Cardiac fibroblast (primary cell): Measurements from ENCODE around the gene TEX28.

Experiments used
- DNase-seq, 2 donors: peaks; one replicate each; pipeline versions ENCODE4 v3.0.0 to v3.0.0-alpha.2; 2010; ENCODE audit warnings: low read depth in 2 of 2
- H3K4me3 ChIP-seq, 2 donors: replicated peaks in 1 of 2; 1 replicate in 1 of 2; 2 replicates in 1 of 2; pipeline ENCODE4 v1.5.1; 2011; ENCODE audit warnings: low read depth in 2 of 2, low read length in 2 of 2, mild to moderate bottlenecking in 2 of 2, moderate library complexity in 1 of 2
- TF ChIP-seq, protein P1 (sequence below): IDR thresholded peaks from one replicate; pipeline ENCODE4 v1.5.1; 2011; ENCODE audit warnings: low read depth, mild to moderate bottlenecking, low read length, inconsistent platforms

TEX28 gene

GRCh38 chrX:154321594-154321993 is 26.7 kb upstream of the TEX28 start:
- H3K4me3 ChIP-seq: no peak overlapping the region
- DNase-seq: no peak
- TF ChIP-seq, protein P1, sequence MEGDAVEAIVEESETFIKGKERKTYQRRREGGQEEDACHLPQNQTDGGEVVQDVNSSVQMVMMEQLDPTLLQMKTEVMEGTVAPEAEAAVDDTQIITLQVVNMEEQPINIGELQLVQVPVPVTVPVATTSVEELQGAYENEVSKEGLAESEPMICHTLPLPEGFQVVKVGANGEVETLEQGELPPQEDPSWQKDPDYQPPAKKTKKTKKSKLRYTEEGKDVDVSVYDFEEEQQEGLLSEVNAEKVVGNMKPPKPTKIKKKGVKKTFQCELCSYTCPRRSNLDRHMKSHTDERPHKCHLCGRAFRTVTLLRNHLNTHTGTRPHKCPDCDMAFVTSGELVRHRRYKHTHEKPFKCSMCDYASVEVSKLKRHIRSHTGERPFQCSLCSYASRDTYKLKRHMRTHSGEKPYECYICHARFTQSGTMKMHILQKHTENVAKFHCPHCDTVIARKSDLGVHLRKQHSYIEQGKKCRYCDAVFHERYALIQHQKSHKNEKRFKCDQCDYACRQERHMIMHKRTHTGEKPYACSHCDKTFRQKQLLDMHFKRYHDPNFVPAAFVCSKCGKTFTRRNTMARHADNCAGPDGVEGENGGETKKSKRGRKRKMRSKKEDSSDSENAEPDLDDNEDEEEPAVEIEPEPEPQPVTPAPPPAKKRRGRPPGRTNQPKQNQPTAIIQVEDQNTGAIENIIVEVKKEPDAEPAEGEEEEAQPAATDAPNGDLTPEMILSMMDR: no peak

DNA sequence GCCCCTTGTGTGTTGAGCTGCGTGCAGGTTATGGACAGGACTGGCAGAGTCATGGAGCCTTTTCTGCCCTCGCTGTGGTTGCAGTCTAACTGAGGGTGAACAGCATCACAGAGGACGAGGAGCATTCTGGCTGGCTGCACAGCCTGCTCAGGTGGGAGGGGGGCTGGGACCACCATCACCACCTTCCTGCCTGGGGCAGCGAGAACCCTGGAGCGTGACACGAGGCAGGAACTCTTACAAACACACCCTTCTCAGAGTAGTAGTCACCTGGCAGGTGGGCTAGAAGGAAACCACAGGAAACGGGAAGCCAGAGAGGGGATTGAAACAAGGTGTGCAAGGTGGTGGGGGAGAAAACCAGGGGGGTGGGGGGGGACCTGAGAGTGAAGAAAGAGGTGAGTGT is 26.2 kb upstream of the TEX28 start:
- TF ChIP-seq, protein P1: no peak

DNA sequence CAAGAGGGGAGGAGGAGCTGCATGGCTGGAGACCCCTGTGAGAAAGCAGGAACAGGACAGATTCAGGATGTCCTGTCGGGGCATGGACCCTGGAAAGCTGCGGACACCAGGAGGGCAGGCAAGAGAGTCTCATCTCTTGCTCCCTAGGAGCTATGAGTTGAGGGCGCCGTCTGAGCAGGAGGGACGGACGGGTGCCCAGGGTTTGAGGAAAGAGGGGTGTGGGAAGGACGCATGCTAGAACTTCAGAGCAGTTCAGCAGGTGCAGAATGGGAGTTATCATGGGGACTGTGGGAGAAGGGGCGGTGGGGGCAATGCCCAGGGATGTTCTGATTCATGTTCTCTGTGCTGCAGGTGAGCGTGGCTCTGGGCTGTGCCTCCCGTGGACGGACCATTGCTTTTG is 25.5 kb upstream of the TEX28 start:
- H3K4me3 ChIP-seq: no peak overlapping the region
- no peak for DNase-seq
- TF ChIP-seq, protein P1: no peak

More for the DNA sequence above, 26.2 kb upstream of the TEX28 start:
- DNase-seq: no peak
- H3K4me3 ChIP-seq: no peak overlapping the region

- TF ChIP-seq, protein P1: peak; percentile 47
- peak; percentile 33 to 50 for DNase-seq
- no peak overlapping the region for H3K4me3 ChIP-seq
These were observed 22.6 kb upstream of the TEX28 start for GRCh38 chrX:154317391-154317995.

GRCh38 chrX:154315416-154315815 is 20.5 kb upstream of the TEX28 start:
- no peak overlapping the region for H3K4me3 ChIP-seq
- TF ChIP-seq, protein P1: no peak
- DNase-seq: no peak

DNA sequence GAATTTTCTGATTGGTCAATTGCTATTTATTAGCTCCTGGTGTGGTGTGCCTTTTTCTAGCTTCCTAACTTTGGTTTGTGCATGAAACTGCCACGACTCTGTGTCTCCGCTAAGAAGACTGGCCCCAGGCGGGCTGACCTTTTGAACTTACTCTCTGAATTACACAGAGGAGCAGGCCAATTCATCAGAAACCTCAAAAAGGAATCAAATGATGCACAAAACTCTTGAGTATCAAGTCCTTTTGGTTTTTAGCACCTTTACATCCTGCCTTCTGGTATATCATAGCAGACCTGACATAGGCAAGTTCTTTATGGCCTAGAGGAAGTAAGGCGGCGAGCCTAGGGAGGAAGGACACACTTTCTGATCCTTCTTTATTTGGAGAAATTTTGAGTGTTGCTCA is 18.2 kb upstream of the TEX28 start:
- H3K4me3 ChIP-seq: no peak overlapping the region
- TF ChIP-seq, protein P1: no peak
- no peak for DNase-seq

GRCh38 chrX:154312116-154312515 is 17.2 kb upstream of the TEX28 start:
- no peak for DNase-seq
- no peak overlapping the region for H3K4me3 ChIP-seq
- TF ChIP-seq, protein P1: no peak
